Right atrium auricular region (tissue), 2 donors: Measurements from ENCODE around the gene AP2A1. TPM values are rescaled to one million over a fixed set of nuclear protein-coding genes. Genes with fewer than 3 reads are reported as not detected.

Experiments used
- DNase-seq: peaks from one replicate; pipeline ENCODE4 v3.0.0-alpha.2; 2019; ENCODE audit warnings: low spot score
- H3K27ac ChIP-seq, 2 donors: fragments of 200-600 bp; sonication (generic); 1 replicate in 1 of 2; 2 replicates in 1 of 2; pipeline ENCODE4 v1.5.1; 2016 to 2019
- H3K27me3 ChIP-seq, 2 donors: fragments of 200-600 bp; sonication (generic); one replicate each; pipeline versions ENCODE4 v1.5.1 to v1.6.0; 2017 to 2019
- H3K36me3 ChIP-seq: fragments of 200-600 bp; sonication (generic); one replicate; pipeline ENCODE4 v1.5.1; 2016
- H3K4me1 ChIP-seq, 2 donors: fragments of 200-600 bp; sonication (generic); one replicate each; pipeline versions ENCODE4 v1.5.1 to v1.6.0; 2017 to 2019
- H3K4me3 ChIP-seq, 2 donors: fragments of 200-600 bp; sonication (generic); 1 replicate in 1 of 2; 2 replicates in 1 of 2; pipeline ENCODE4 v1.5.1; 2017 to 2019; ENCODE audit warnings: mild to moderate bottlenecking in 1 of 2, moderate library complexity in 1 of 2
- H3K9me3 ChIP-seq, 2 donors: fragments of 200-600 bp; sonication (generic); one replicate each; pipeline ENCODE4 v1.5.1; 2019
- total RNA-seq, 2 donors: library from RNA; depleted of rRNA; stranded (reverse); fragments of >200 nt; gene quantifications; one replicate each; pipeline ENCODE4 v1.1.0, GENCODE V29; 2016
- TF ChIP-seq, protein P1 (sequence below), 2 donors: fragments of 200-600 bp; sonication (generic); IDR thresholded peaks; one replicate each; pipeline ENCODE4 v1.5.1; 2019; ENCODE audit warnings: antibody characterized with exemption in 2 of 2

The AP2A1 gene
- total RNA-seq, 2 donors from 2014 or later: 72.5 to 97.3 TPM

DNA sequence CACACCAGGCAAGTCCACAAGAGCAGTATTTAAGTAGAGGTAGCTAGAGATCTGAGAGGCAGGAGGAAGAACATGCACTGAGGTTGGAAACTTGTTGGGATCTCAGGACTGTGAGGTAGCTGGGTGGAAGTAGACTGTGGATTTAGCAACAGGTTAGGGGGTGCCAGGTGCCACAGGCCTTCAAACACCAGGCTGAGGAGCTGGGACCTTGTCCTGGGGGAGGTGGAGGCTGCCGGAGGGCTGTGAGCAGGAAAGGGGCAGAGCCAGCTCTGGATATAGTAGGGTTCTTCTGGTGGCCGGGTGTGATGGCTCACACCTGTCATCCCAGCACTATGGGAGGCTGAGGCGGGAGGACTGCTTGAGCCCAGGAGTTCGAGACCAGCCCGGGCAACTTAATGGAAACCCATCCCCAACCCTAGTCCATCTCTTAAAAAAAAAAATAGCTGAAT, 43.2 kb downstream of the AP2A1 start:
- peak overlapping the region; percentile 83 to 93 for H3K27ac ChIP-seq
- peak overlapping the region; percentile 62 to 75 for H3K4me3 ChIP-seq
- no peaks in the 10 kb centered on the region for H3K9me3 ChIP-seq
- peaks cover 0 to 29% of the 10 kb centered on the region in 2 donors for H3K4me1 ChIP-seq
- DNase-seq: no peak
- peaks cover 23% of the 10 kb centered on the region for H3K36me3 ChIP-seq
- no peaks in the 10 kb centered on the region for H3K27me3 ChIP-seq
- TF ChIP-seq, protein P1, sequence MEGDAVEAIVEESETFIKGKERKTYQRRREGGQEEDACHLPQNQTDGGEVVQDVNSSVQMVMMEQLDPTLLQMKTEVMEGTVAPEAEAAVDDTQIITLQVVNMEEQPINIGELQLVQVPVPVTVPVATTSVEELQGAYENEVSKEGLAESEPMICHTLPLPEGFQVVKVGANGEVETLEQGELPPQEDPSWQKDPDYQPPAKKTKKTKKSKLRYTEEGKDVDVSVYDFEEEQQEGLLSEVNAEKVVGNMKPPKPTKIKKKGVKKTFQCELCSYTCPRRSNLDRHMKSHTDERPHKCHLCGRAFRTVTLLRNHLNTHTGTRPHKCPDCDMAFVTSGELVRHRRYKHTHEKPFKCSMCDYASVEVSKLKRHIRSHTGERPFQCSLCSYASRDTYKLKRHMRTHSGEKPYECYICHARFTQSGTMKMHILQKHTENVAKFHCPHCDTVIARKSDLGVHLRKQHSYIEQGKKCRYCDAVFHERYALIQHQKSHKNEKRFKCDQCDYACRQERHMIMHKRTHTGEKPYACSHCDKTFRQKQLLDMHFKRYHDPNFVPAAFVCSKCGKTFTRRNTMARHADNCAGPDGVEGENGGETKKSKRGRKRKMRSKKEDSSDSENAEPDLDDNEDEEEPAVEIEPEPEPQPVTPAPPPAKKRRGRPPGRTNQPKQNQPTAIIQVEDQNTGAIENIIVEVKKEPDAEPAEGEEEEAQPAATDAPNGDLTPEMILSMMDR (IDR thresholded peaks at IDR 0.05): no peak

DNA sequence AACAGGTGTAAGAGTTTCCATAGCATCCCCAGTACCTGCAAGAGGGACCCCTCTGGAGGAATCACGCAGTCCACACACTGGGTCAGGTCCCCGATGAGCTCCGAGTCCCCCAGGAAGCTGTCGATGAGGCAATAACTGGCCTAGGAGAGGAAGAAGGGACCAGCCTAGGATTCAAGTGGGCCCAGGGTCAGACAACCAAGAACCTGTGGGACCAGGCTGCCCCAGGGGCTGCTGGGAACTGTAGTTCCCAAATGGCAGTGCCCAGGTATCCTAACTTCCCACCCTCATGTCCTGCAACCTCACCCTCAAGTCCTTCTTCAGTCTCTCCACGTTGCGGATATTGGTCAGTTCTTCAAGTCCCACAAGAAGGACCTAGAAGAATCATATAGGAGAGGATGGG, 44.5 kb downstream of the AP2A1 start:
- Histone ChIP-seq H3K4me1 (peaks cover 0 to 29% of the 10 kb centered on the region in 2 donors), H3K9me3 (no peaks in the 10 kb centered on the region), H3K36me3 (peaks cover 12% of the 10 kb centered on the region), H3K27me3 (no peaks in the 10 kb centered on the region), H3K27ac (no peak overlapping the region), H3K4me3 (no peak overlapping the region)
- DNase-seq: no peak
- TF ChIP-seq, protein P1 (IDR thresholded peaks at IDR 0.05): no peak

DNA sequence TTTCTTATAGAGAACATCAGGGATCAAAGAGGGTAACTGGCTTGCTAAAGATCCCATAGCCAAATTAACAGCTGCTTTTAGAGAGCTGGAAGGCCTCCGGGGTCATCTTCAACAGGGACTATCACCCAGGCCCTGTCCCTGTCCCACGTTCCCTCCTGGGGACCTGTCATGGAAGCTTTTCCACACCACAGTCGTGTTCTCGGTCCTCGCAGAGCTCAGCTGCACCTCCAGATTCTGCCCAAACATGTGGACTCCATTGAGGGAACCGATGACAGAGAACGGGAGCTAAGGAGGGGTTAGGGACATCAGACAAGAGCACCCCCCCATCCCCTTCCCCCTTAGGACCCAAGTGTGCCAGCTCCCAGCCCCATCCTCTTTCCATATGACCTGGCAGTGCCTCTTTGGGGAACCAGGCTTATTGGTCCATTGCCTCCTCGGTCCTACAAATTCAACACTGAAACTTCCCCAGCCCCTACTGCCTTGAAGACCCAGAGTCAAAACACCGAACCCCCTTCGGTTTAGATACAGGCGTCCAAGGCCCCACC, 45.7 kb downstream of the AP2A1 start:
- Histone ChIP-seq H3K27ac (peak overlapping the region; percentile 85 to 88), H3K9me3 (no peaks in the 10 kb centered on the region), H3K27me3 (no peaks in the 10 kb centered on the region), H3K36me3 (peaks cover under 1% of the 10 kb centered on the region), H3K4me3 (peak overlapping the region; percentile 65), H3K4me1 (peaks cover 0 to 36% of the 10 kb centered on the region in 2 donors)
- DNase-seq: no peak
- TF ChIP-seq, protein P1 (IDR thresholded peaks at IDR 0.05): no peak

DNA sequence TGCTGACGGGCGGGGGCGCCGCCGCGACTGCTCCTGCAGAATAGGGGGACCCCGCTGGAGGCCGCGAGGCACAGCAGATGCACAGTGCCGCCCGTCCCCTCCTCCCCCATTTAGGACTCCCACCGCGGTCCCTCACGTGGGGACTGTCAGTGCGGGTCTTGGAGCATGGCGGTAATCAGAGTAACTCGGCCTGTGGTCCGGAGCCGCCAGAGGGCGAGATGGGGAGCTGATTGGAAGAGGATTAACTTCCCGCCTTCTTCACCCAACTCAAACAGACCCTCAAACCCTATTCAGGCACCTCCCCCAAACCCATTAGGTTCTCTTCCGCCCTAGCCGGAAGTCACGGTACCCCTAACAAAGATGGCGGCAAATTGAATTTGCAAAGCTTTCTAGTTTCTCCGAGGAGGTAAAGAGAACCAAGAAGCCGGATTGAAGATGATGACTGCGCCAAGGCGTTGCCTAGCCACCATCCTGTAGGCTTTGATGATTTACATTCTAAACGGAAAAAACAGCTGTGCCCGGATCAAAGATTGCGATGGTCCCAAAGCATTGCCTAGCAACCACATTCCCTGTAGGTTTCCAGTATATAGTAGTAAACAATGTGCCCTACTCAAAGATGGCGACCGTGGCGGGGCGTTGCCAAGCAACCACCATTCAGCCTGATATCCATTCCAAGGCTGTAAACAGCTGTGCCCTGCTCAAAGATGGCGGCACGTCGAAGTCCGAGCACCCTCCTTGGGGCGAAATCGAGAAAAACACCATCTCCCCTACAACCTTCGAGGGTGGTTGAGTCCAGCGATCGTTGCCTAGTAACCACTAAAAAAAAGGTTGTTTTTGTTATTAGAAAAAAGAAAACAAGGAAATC, 46.4 kb downstream of the AP2A1 start, which contains the start of gene FUZ:
FUZ (minus strand) TSS at position 296 of the 865 bp plus-strand sequence; CDS start at position 110, 186 bp downstream.
- no peaks in the 10 kb centered on the region for H3K9me3 ChIP-seq
- H3K27ac ChIP-seq: peak within 1 kb of the TSS; percentile 85 to 88
- DNase-seq: peak; percentile 99
- peaks cover 0 to 35% of the 10 kb centered on the region in 2 donors for H3K4me1 ChIP-seq
- peak within 1 kb of the TSS; percentile 65 for H3K4me3 ChIP-seq
- H3K27me3 ChIP-seq: no peaks in the 10 kb centered on the region
- no peaks in the 10 kb centered on the region for H3K36me3 ChIP-seq
- TF ChIP-seq, protein P1 (IDR thresholded peaks at IDR 0.05): peak in 1 of 2 donors; percentile 48

DNA sequence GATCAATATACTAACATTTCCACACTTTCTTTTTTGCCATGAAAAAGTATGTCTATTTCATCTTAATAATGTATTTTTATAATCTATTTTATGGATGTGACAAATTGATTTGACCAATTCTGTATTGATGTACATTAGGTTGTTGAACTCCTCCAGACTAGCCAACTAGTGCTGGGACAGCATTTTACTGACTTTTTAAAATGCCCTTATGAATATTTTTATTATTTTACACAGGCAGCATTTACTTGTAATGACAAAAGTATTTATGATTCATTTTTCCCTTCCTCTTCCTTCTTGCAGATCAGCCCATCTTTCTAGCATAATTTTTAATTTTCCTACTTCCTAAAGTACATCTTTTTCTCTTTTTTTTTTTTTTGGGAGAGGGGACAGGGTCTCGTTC, 47.2 kb downstream of the AP2A1 start:
- Histone ChIP-seq H3K27ac (peak overlapping the region; percentile 85 to 88), H3K4me3 (peak overlapping the region; percentile 65), H3K4me1 (peaks cover 0 to 37% of the 10 kb centered on the region in 2 donors), H3K9me3 (no peaks in the 10 kb centered on the region), H3K36me3 (no peaks in the 10 kb centered on the region), H3K27me3 (no peaks in the 10 kb centered on the region)
- no peak for DNase-seq
- TF ChIP-seq, protein P1 (IDR thresholded peaks at IDR 0.05): no peak
